Hepatocyte (in vitro differentiated cells): ENCODE measurements around the gene PLXDC1.

Experiments used
- CTCF ChIP-seq: fragments of 200-600 bp; sonication (generic); IDR thresholded peaks from 2 replicates; pipeline ENCODE4 v1.5.1; 2016; ENCODE audit warnings: antibody characterized with exemption, mild to moderate bottlenecking; ENCODE audit not compliant: poor library complexity
- EZH2 ChIP-seq: fragments of 200-600 bp; sonication (generic); IDR thresholded peaks from 2 replicates; pipeline ENCODE4 v1.6.1; 2016; ENCODE audit warnings: antibody characterized with exemption, mild to moderate bottlenecking, borderline replicate concordance

GRCh38 chr17:39098588-39098987, 52.8 kb downstream of the PLXDC1 start:
- TF ChIP-seq CTCF (no peak), EZH2 (no peak)
